Stomach (tissue), 9 donors: ENCODE data around the gene ABRAXAS1. TPM values are rescaled to one million over a fixed set of nuclear protein-coding genes. Genes with fewer than 3 reads are reported as not detected.
"Not testable (repeated sequence)": the region's sequence is repeated elsewhere in the genome, so short reads cannot be mapped to it uniquely, and the experiment has no call there.

ENCODE experiments used
- DNase-seq, 2 donors: peaks; one replicate each; pipeline versions ENCODE4 v3.0.0 to v3.0.0-alpha.2; 2013 to 2019
- H3K27ac ChIP-seq, 5 donors: fragments of 200-600 bp in 4 of 5; sonication (generic) in 4 of 5; one replicate each; pipeline ENCODE4 v1.5.1; 2013 to 2019; ENCODE audit warnings: mild to moderate bottlenecking in 1 of 5, moderate library complexity in 1 of 5
- H3K27me3 ChIP-seq, 3 donors: fragments of 200-600 bp; sonication (generic); one replicate each; pipeline ENCODE4 v1.5.1; 2017 to 2019; ENCODE audit warnings: mixed run types in 1 of 3
- H3K36me3 ChIP-seq, 4 donors: fragments of 200-600 bp; sonication (generic); 1 replicate in 3 of 4; 2 replicates in 1 of 4; pipeline ENCODE4 v1.5.1; 2016 to 2019
- H3K4me1 ChIP-seq, 4 donors: fragments of 200-600 bp; sonication (generic); one replicate each; pipeline ENCODE4 v1.5.1; 2016 to 2019
- H3K4me3 ChIP-seq, 4 donors: fragments of 200-600 bp; sonication (generic) in 3 of 4; one replicate each; pipeline ENCODE4 v1.5.1; 2016 to 2019; ENCODE audit warnings: mild to moderate bottlenecking in 1 of 4
- H3K9me3 ChIP-seq, 4 donors: fragments of 200-600 bp; sonication (generic); one replicate each; pipeline ENCODE4 v1.5.1; 2016 to 2019
- CTCF ChIP-seq, 7 experiments: fragments of 450-650 bp in 4 of 7; fragments of 200-600 bp in 3 of 7; sonication (generic) in 3 of 7; IDR thresholded peaks; one replicate each; pipeline ENCODE4 v1.5.1; 2016 to 2019; ENCODE audit warnings: antibody characterized with exemption in 7 of 7, control low read depth in 2 of 7, mild to moderate bottlenecking in 1 of 7
- EP300 ChIP-seq: sonication (generic); formaldehyde crosslinking; IDR thresholded peaks from one replicate; pipeline ENCODE4 v1.6.1; 2017; ENCODE audit warnings: antibody characterized with exemption
- POLR2A ChIP-seq, 4 donors: fragments of 450-650 bp; IDR thresholded peaks; one replicate each; pipeline ENCODE4 v1.6.1; 2016; ENCODE audit warnings: antibody characterized with exemption in 4 of 4, control low read depth in 2 of 4, mild to moderate bottlenecking in 1 of 4, moderate library complexity in 1 of 4
- POLR2AphosphoS5 ChIP-seq, 3 donors: sonication (generic); formaldehyde crosslinking; IDR thresholded peaks; one replicate each; pipeline ENCODE4 v1.6.1; 2016; ENCODE audit warnings: antibody characterized with exemption in 3 of 3
- WGBS, 5 donors: extraction: QIAGEN DNeasy Blood & Tissue Kit in 3 of 5; methylation state at CpG; one replicate each; pipeline versions ENCODE4 v1.1.5 to v1.1.7; 2013 to 2018; 5-methylcytosine and 5-hydroxymethylcytosine counted together
- intact Hi-C: fragments of 100-400 bp; cut with DNase I; formaldehyde crosslinking; loops from one replicate; pipeline ENCODE4 v1.15.1; 2023; ENCODE audit warnings: low total_unique reads
- polyA plus RNA-seq, 3 donors: library from polyadenylated mRNA; stranded (reverse); fragments of 200-250 nt; gene quantifications; one replicate each; pipeline ENCODE4 v1.2.3, GENCODE V29; 2013
- total RNA-seq, 5 donors: library from RNA; depleted of rRNA; stranded (reverse); fragments of >200 nt; gene quantifications; one replicate each; pipeline versions ENCODE4 v1.1.0 to v1.2.3, GENCODE V29; 2014 to 2016
- donor health status: healthy with polysubstance abuse.
- donor health status: Bipolar disorder and iron deficiency.
- donor health status: healthy.

ABRAXAS1 gene
- total and polyA plus RNA-seq, 8 donors = 3.6 to 17.6 (median 5.4) TPM; not detected in 1

GRCh38 chr4:83516042-83516772 lies 31.3 kb upstream of the ABRAXAS1 start:
- Histone ChIP-seq H3K4me1 (no peaks in the 10 kb centered on the region), H3K9me3 (no peaks in the 10 kb centered on the region), H3K27me3 (no peaks in the 10 kb centered on the region), H3K4me3 (no peak overlapping the region), H3K27ac (no peak overlapping the region), H3K36me3 (no peaks in the 10 kb centered on the region)
- intact Hi-C loops = loop anchor here (10.0 kb wide), 1 partner anchor 59 kb away; no protein-coding TSS in a partner anchor
- DNase-seq = no peak
- 43 to 80% (median 71%) methylated on average over 3 of the region's 3 CpGs for WGBS, 5 donors
- TF ChIP-seq CTCF (IDR thresholded peaks at IDR 0.05) = no peak
- no peak for TF ChIP-seq POLR2A (IDR thresholded peaks at IDR 0.05)
- TF ChIP-seq EP300 = no peak
- TF ChIP-seq POLR2AphosphoS5 (IDR thresholded peaks at IDR 0.05) = no peak

- TF ChIP-seq CTCF (IDR thresholded peaks at IDR 0.05) (no peak), POLR2AphosphoS5 (IDR thresholded peaks at IDR 0.05) (no peak), POLR2A (IDR thresholded peaks at IDR 0.05) (no peak), EP300 (no peak)
- no peak overlapping the region for H3K4me3 ChIP-seq
- intact Hi-C loops = loop anchor here (10.0 kb wide), 1 partner anchor 64 kb away; no protein-coding TSS in a partner anchor
- no peaks in the 10 kb centered on the region for H3K4me1 ChIP-seq
- H3K27ac ChIP-seq = no peak overlapping the region
- no peak for DNase-seq
- WGBS, 5 donors = 71 to 97% (median 91%) methylated on average over 3 to 4 of the region's 4 CpGs
- no peaks in the 10 kb centered on the region for H3K27me3 ChIP-seq
- H3K36me3 ChIP-seq = no peaks in the 10 kb centered on the region
- no peaks in the 10 kb centered on the region for H3K9me3 ChIP-seq
Observed at GRCh38 chr4:83510442-83510841, 25.5 kb upstream of the ABRAXAS1 start.

- intact Hi-C loops = loop anchor here (5.0 kb wide), 1 partner anchor 133 kb away; no protein-coding TSS in a partner anchor
- not testable (repeated sequence) for H3K4me1 ChIP-seq, H3K36me3 ChIP-seq, H3K9me3 ChIP-seq, H3K4me3 ChIP-seq, H3K27me3 ChIP-seq, H3K27ac ChIP-seq
- DNase-seq = peak; percentile 34 to 74
- TF ChIP-seq POLR2AphosphoS5 (IDR thresholded peaks at IDR 0.05) (peak in 1 of 3 donors; percentile 16), CTCF (IDR thresholded peaks at IDR 0.05) (peak in 5 of 7 experiments; percentile 62 to 95 (median 74))
- whole genome bisulfite sequencing, 5 donors = 57 to 69% (median 60%) methylated on average over 3 of the region's 3 CpGs
Observed at GRCh38 chr4:83509156-83509585, 24.3 kb upstream of the ABRAXAS1 start.

- Histone ChIP-seq H3K4me1 (no peaks in the 10 kb centered on the region), H3K36me3 (no peaks in the 10 kb centered on the region), H3K27me3 (no peaks in the 10 kb centered on the region), H3K9me3 (no peaks in the 10 kb centered on the region), H3K27ac (no peak overlapping the region), H3K4me3 (no peak overlapping the region)
- WGBS, 5 donors = 86 to 94% (median 92%) methylated on average over 10 of the region's 10 CpGs
- DNase-seq = no peak
- TF ChIP-seq CTCF (IDR thresholded peaks at IDR 0.05) (no peak), POLR2A (IDR thresholded peaks at IDR 0.05) (no peak), EP300 (no peak), POLR2AphosphoS5 (IDR thresholded peaks at IDR 0.05) (no peak)
- intact Hi-C loops = loop anchor here (5.0 kb wide), 1 partner anchor 137 kb away; no protein-coding TSS in a partner anchor
Observed at GRCh38 chr4:83504996-83505395, 20.1 kb upstream of the ABRAXAS1 start.
